ELF-1 (cell line): ENCODE measurements around the gene TMEFF2.
"Not testable (repeated sequence)": the region's sequence is repeated elsewhere in the genome, so short reads cannot be mapped to it uniquely, and the experiment has no call there.

Experiments
- DNase-seq: peaks from one replicate; pipeline ENCODE4 v3.0.0-alpha.2; 2016; ENCODE audit warnings: low read depth, low spot score

Gene TMEFF2

DNA sequence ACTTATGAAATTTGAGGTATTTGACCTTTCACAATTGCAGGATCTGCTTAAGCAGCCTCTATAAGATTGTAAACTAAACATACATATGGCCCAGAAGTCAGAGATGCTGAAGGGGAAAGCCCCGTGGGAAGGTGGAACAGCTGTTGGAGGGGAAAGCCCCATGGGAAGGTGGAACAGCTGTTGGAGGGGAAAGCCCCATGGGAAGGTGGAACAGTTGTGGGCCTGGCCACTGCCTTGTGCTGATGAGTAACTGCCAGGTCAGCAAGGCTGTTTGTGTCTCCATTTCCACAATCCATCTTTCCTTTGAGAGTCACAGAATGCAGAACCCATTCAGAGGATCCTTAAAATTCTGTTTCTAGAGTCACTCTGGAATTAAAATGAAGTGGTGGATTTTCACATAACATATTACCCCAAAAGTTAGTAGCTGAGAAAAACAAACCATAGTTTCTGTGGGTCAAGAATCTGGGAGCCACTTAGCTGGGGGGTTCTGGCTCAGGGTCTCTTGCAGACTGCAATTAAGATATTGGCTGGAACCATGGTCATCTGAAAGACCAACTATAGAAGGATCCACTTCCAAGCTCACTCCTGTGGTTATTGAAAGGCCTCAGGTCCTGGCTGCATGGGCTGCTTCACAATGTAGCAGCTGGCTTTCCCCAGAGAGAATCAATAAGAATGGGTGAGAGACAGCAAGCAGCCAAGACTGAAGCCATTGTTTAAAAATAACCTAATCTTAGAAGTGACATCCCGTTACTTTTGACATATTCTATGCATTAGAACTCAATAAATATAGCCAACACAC, 261.2 kb downstream of the TMEFF2 start:
- no peak for DNase-seq

DNA sequence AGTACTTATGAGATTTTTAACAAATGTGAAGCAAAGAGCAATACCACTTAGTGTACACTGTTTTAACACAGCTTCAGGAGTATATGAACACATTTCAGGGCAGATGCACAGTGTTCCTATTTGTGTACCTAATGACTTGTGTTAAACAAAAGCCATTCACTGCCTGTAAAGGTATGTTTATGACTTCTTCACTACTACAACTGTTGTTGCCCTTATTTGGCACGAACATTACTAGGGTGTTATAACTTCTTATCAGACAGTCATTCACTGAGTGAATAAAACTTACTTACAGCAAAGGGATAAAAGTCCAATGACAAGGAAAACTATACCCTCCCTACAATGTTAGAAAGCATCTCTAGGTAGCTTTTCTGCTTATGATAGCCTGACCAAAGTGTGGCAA, 262.4 kb downstream of the TMEFF2 start:
- no peak for DNase-seq

DNA sequence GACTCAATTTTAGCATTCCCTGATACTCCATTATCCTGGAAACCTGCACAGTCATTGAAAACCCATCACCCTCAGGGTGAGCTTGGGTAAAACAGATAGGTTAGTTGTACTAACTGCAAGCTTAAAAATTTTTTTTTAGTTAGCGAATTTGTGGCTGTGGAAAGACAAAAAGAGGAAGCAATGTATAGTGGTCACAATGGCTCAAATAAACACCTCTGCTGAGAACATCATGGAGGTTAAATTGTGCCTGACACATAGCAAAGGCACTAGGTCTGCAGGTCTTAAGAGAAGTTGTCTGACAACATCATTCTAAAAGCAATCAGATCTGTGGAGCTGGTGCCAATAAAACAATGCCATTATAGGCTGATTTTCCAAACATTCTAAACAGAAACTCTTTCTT, 263.4 kb downstream of the TMEFF2 start:
- no peak for DNase-seq

DNA sequence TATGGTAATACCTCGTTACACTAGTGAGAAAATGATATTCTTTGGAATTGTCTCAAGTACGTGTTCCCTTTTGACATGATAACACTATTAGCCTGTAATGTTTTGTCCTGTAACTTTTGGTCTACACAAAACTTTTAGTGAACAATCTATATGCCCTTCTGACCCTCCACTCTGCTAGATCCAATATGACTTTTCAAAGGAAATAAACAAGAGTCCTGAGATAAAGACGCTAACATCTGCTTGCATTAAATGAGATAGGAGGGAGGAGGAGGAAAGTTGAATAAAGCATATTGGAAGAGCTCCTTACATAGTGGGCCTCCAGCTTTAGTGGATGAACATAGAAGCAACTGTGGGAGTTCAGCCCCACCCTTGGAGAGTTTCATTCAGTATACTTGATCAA, 264.5 kb downstream of the TMEFF2 start:
- DNase-seq: no peak

DNA sequence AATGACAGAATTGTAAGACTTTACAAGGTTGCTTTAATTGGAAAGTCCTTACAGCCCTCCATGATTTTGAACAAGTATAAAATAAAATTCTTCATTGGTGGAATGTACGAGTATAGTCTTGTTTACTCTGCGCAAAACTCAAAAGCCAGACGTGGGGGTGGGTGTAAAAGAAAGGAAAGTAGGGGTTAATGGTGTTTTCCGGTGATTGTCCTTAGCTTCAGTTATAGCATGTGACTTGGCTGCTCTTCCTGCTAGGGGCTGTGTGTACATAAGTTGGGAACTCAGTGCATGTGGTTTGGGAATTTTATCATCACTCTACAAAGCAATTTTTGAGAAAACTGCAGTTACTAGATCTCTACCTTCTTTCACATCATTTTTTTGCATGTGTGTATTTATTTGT, 265.4 kb downstream of the TMEFF2 start:
- DNase-seq: no peak

DNA sequence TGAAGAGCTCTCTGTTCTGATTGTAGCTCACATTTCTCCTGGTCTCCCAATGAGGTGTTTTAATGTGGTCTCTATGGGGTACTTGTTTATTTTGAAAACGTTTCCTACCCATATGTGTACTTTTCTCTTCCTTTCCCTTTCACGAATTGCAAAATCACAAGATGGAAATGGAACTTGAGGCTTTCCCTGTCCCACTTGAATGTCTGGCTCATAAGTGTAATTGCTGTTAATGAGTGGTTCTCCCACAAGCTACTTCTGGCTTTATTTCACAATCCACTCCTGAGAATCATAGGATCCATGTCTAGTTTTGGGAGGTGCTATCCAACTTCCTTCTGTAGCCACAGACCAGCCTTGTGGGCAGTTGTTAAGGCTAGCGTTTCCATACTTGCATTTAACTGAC, 266.7 kb downstream of the TMEFF2 start:
- no peak for DNase-seq

DNA sequence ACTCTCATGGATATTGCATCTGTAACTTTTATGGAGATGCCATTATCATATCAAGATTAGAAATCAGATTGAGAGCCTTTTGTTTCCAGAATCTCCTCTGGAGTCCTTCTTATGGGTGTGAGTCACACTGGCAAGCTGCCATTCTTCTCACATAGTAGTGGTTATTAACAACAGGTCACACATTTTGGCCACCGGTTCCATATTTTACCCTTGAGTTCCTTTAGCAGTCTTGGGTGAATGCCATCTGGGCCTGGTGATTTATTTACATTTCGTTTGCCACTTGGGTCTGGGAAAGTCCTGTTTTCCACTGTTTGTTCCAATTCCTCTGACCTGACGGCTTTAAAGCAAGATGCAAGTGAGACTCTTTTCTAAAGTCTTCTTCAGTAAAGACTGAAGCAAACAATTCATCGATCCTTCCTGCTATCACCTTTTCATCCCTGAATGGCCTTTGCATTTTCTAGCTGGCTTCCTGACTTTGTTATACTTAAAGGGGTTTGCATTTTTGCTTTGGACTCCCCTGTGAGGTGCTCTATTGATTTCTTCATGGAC, 267.3 kb downstream of the TMEFF2 start:
- no peak for DNase-seq

DNA sequence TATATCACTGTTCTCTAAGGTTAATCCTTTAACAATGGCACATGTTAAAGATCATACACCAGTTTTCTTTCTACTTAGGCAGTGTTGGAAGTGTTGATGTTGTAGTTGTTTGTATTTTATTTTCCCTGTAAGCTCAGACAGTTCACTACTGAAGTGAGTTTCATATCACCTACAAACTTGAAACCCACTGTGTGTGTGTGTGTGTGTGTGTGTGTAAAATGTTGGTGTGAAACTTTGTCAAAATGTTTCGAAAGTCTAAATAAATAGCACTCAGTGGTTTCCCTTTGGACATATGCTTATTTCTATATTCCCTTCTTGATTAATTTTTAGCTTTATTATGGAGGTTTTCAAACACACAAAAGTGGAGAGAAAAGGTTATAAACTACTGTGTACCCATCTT, 268.1 kb downstream of the TMEFF2 start:
- no peak for DNase-seq

DNA sequence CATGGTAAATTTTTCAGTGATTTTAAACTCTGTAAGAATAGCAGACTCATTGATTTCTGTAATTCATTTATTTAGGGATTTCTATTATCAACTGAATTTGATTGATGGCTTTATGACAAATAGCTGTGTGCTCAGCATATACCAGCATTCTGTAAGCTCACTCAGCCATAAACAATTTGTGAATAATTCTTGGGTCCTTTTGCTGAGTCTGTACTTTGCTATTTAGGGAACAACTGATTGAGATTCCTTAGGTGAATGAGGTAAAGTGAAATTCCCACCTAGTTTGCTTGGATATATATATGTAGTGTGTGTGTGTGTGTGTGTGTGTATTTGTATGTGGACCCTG, 271.1 kb downstream of the TMEFF2 start:
- no peak for DNase-seq

DNA sequence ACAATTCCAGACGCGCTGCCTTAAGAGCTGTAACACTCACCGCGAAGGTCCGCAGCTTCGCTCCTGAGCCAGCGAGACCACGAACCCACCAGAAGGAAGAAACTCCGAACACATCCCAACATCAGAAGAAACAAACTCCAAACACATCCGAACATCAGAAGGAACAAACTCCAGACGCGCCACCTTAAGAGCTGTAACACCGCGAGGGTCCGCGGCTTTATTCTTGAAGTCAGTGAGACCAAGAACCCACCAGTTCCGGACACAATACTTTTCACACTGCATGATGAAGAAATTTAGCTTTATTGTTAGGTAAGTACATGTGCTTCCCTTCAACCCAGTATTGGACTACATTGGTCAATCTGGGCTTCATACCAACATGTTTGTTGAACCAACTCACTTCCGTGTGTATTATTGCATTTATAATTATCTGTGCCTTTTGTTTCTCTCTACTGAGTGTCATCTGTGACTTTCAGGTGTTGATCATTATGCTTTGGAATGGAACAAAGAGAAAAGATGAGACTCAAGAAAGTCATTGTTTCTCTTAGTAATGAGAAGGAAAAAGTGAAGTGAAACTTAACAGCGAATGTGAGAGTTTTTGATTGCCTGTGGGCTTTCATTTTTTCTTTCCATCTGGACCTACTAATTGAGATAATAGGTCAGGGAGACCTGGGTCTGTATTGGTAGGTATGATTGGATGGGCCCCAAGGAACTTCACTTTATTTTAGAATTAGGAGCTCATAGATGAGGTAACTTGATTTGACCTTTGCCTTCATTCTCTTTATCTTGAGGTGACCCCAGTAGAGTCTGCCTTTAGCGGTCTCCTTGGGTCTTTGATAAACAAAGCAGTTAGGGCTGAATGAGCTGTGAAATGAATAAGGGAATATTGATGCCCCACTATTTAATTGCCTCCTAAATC, 271.7 kb downstream of the TMEFF2 start:
- no peak for DNase-seq

DNA sequence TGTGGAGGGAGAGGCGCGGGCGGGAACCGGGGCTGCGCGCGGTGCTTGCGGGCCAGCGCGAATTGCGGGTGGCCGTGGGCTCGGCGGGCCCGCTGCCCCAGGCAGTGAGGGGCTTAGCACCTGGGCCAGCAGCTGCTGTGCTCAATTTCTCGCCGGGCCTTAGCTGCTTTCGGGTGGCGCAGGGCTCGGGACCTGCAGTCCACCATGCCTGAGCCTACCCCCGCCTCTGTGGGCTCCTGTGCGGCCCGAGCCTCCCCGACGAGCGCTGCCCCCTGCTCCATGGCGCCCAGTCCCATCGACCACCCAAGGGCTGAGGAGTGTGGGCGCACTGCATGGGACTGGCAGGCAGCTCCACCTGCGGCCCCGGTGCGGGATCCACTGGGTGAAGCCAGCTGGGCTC, 273.1 kb downstream of the TMEFF2 start:
- DNase-seq: not testable (repeated sequence)

DNA sequence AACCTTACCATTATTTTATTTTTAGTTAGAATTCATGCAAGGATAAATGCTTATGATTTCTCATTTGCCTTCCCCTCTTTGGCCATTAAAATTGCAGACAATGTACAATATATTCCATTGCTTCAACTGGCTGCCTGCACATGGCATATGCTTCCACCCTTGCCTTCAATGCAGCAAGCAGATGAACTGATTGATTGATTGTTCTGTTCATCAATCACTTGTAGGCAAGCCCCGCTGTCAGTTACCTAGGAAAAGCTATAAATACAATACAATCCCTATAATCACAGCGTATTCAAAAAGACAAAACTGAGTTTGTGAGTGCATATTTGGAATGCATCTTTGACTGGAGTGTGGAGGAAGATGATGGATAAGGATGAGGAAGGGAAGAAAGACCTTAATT, 274.2 kb downstream of the TMEFF2 start:
- no peak for DNase-seq

DNA sequence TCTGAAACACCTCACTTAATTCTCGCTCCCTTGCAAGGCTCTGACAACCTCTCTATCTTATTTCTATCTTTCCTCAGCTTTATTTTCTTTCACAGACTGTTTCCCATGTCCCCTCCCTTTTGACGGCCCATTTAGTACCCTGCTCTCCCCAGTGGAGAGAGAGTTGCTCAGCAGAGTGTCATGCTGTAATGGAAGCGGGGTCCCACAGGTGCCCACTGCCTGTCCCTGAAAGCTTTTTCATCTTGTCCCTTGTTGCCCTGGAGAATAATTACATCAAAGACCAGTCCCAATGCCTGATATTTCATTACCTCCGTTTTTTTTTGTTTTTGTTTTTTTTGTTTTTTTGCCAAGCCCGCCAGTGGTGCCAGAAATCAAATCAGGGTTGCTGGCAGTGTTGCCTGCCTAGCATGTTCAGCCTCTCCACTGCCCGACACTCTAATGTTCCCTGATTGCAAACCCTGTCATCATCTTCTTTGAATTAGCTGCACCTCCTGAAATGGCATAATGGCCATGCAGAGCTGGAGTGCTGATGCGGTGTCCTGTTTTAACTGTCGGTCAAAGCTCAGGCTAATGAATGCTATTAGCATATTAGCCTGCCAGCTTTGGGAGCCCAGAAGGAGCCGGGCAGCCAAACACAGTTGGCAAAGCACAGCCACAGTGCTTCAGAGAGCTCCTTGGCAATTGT, 276.6 kb downstream of the TMEFF2 start:
- DNase-seq: no peak

DNA sequence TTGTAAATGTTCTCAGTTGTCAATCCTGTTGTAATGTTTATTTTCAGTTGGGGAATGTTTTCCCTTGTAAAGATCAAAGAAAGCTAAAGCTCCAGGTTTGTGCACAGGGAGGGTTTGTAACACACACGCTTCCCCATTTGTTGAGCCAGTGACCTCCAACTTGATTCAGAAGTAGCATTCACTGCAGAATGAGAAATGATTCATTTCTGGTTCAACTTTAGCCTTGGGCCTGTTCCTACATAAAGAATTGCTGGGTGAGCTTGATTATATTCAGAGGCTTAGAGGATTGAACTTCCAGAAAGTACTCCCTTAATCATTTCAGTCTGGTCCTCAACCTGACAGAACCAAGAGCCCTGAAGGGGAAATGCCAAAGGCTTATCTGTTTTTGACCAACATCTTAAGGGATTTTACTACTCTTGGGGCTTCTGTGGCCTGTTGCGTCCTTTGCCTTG, 277.3 kb downstream of the TMEFF2 start:
- DNase-seq: peak; percentile 23

DNA sequence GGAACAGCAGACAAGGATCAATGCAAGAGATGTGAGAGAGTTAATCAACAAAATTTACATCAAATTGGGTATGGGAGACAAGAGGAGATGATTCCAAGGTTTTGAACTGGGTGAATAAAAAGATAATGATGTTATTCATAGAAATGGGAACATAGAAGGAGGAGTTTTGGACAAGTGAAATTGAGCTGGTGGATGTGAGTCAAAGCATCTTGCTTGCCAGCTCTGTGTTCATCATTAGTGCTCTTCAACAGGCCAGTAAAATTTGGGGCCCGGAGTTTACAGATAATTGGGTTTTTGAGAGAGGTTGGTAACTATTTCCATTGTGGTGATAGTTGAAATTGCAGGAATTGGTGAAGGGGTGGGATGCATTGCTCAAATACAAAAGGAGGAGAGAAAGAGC, 277.9 kb downstream of the TMEFF2 start:
- DNase-seq: no peak

DNA sequence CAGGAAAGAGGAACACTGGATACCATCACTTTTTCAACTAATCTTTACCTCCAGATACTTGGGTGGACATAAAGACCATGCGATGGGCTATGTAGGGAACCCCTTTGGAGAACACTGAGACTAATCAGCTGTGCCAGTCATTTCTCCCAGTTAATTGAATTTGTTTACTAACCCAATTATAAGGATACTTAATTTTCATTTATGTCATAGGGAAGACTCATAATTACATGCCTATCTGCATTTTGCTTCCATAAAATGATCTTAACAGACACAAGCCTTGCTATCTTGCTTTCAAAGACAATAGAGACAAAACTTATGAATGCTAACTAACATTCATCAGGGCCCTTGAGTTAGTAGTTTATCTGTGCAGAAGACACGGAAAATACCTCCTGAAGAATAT, 279.0 kb downstream of the TMEFF2 start:
- no peak for DNase-seq

DNA sequence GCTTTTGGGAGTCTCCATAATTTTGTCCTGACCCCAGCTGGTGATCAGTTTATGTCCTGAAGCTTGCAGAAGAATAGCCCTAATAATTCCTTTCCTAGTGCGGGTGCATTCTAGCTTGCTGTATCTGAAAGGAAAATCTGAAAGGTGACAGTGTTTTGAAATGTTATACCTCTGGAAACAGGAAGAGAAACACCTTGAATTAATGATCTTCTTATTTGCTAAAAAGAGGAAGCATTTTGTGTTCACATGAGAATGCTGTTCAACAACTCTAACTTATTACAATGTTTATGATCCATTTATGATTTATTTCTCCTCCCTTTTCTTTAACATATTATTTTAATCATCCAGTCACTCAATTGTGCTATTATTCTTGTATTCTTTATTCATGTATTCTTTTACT, 280.9 kb downstream of the TMEFF2 start:
- no peak for DNase-seq

DNA sequence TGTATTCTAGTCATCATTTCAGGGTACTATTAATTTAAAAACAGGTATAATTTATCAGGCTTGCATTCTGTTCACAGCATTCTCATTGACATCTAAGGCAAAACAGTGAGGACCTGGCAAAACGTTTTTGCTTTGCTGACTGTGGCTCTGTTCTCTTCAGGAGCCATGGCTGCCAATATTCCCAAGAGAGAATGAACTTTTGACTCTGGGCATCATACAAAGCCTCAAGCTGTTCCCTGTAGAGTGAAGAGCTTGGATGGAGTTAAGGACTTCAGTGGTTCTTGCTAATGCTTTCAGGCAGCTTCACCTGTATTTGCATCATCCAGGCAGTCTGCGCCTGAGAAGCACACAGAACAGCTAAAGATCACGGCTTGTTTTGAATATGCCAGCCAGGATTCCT, 282.0 kb downstream of the TMEFF2 start:
- DNase-seq: no peak

DNA sequence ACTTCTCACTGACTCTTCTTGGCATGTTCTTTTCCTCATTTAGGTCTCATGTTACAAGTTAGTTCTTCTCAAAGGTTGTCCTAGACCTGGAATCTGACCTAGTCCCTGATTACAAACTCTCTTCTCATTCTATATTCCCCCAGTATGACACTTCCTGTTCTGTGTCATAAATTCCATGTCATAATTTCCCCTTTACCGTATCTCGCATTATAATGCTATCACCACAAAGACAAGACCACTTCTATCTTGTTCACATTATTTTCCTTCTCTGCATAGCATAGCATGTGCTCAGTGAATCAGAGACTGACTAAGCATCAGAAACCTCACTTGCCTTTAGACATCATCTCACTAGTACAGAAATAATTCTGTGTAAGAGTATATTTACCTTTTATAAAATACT, 284.2 kb downstream of the TMEFF2 start:
- DNase-seq: no peak

DNA sequence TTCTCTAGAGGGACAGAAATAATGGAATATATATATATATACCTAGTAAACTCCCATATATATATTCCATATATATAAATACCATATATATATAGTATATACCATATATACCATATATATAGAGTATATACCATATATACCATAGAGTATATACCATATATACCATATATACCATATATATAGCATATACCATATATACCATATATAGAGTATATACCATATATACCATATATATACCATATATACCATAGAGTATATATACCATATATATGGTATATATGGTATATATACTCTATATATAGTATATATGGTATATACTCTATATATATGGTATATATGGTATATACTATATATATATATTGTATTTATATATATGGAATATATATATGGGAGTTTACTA, 285.9 kb downstream of the TMEFF2 start:
- DNase-seq: no peak

DNA sequence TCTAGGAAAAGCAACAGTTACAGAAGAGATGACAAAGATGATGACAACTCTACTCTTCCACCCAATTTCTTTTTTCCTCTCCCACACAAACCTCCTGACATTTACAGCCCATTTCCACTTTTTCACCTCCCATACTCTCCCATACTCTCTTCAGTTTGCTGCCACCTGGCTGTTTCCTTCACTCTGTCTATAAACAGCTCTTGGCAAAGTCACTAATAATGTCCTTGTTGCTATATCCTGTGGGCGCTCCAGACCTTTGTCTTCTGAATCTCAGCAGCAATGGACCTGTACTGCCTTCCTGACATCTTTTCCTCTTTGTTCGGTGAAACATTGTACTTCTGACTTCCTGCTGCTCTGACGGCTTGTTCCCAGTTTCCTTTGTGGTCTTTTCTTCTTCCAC, 287.2 kb downstream of the TMEFF2 start:
- DNase-seq: no peak

DNA sequence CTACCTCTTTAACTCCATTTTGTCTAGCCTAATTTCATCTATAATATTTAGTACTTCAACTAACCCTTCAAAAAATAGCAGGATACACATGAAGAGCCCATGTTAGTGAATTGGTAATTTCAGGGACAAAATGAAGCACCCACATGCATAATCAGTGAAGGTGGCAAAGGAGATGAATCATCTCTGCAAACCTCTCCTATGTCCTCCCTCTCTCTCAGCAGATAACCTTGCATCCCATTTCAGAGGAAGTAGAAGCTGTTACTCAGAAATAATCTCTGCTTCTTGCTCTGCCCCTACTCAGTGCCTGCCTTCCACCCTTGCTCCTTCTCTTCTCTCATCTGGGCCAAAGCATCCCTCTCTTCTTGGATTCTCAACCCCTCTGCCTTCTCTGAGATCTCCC, 287.6 kb downstream of the TMEFF2 start:
- DNase-seq: no peak
